ENCODE measurements around the gene KRT33B. TPM values are rescaled to one million over a fixed set of nuclear protein-coding genes. Genes with fewer than 3 reads are reported as not detected.

Gene KRT33B
- total and polyA plus RNA-seq, 2 of the 4 experiments (the other 2 are of a cell fraction) = 0.18 to 0.22 TPM

- Histone ChIP-seq H3K4me3 (ENCODE audit: insufficient read depth, low read depth, low read length) (no peak overlapping the region), H4K5ac (ENCODE audit: low read depth, low read length) (no peak overlapping the region), H3K9ac (ENCODE audit: low read depth, low read length) (no peak overlapping the region), H2AFZ (replicated peaks; ENCODE audit: low read length, poor library complexity) (no peak overlapping the region), H3K56ac (ENCODE audit: extremely low read depth, insufficient read depth, low read length) (no peak overlapping the region), H2BK5ac (ENCODE audit: low read depth, low read length, poor library complexity, severe bottlenecking) (no peak overlapping the region), H3K9me1 (ENCODE audit: insufficient read depth, low read length) (peaks cover 3% of the 10 kb centered on the region; the same call in 1 of the 2 replicates), H2AK5ac (ENCODE audit: low read depth, low read length) (peak overlapping the region; percentile 31), H4K8ac (ENCODE audit: low read depth in 2 of 2, low read length in 2 of 2) (no peak overlapping the region), H3K18ac (ENCODE audit: low read depth, low read length) (no peak overlapping the region), H2BK20ac (ENCODE audit: low read depth, low read length) (no peak overlapping the region), H3K23ac (ENCODE audit: low read depth, low read length) (no peak overlapping the region), H3K14ac (replicated peaks; ENCODE audit: low read depth, low read length) (no peak overlapping the region), H3K27ac (ENCODE audit: insufficient read depth, low read length) (no peak overlapping the region), H3K79me1 (ENCODE audit: low read depth in 1 of 2, low read length in 2 of 2) (no peaks in the 10 kb centered on the region), H3K4me1 (ENCODE audit: control insufficient read depth, insufficient read depth, low read length) (peaks cover 2% of the 10 kb centered on the region), H2BK15ac (ENCODE audit: low read depth, low read length) (0 out of 3 replicates have a peak overlapping the region, but pooled peaks have one; percentile 44), H2AK9ac (replicated peaks; ENCODE audit: low read depth, low read length, poor library complexity) (peak overlapping the region; percentile 55), H3K4ac (ENCODE audit: low read depth, low read length) (no peak overlapping the region; the same call in 1 of the 2 replicates), H4K91ac (ENCODE audit: insufficient read depth, low read depth, low read length) (peak overlapping the region; percentile 34; the same call in 1 of the 2 replicates), H3K9me3 (ENCODE audit: control insufficient read depth, insufficient read depth, low read length) (peaks cover 4% of the 10 kb centered on the region; the same call in 1 of the 2 replicates), H2BK120ac (ENCODE audit: low read depth, low read length) (peak overlapping the region; percentile 11; the same call in 1 of the 2 replicates), H3K4me2 (ENCODE audit: low read depth, low read length) (no peak overlapping the region), H3K36me3 (ENCODE audit: control insufficient read depth, insufficient read depth, low read length) (no peaks in the 10 kb centered on the region), H3K27me3 (ENCODE audit: control insufficient read depth, insufficient read depth, low read length) (no peaks in the 10 kb centered on the region), H4K20me1 (ENCODE audit: insufficient read depth, low read length) (no peaks in the 10 kb centered on the region)
- DNase-seq (no peak), ATAC-seq (ENCODE audit: low read depth) (no peak)
- WGBS, 2 experiments (ENCODE audit: extremely low coverage in 2 of 2, insufficient read length in 1 of 2) = 70% methylated on average over 4 of the region's 10 CpGs; no CpG with 5 or more reads in 1 of the 2 experiments
- no peak for TF ChIP-seq SMC3 (IDR thresholded peaks at IDR 0.05; ENCODE audit: low read depth, low read length)
- no peak for TF ChIP-seq NFE2L2 (IDR thresholded peaks at IDR 0.05; ENCODE audit: low read depth, low read length)
- no peak for TF ChIP-seq POLR2A (IDR thresholded peaks at IDR 0.05; ENCODE audit: low read depth, low read length)
- no peak for TF ChIP-seq ELK1 (IDR thresholded peaks at IDR 0.05; ENCODE audit: borderline replicate concordance, low read depth, low read length)
- no peak for TF ChIP-seq FOS (IDR thresholded peaks at IDR 0.05; ENCODE audit: low read depth, low read length)
- TF ChIP-seq MAZ (IDR thresholded peaks at IDR 0.05; ENCODE audit: borderline replicate concordance, low read depth, low read length) = no peak
- TF ChIP-seq MXI1 (IDR thresholded peaks at IDR 0.05; ENCODE audit: borderline replicate concordance, low read depth, low read length) = no peak
- no peak for TF ChIP-seq RFX5 (IDR thresholded peaks at IDR 0.05; ENCODE audit: low read depth, low read length)
- TF ChIP-seq CTCF (conservative IDR thresholded peaks at IDR 0.05; ENCODE audit: low read depth, low read length) = no peak
- no peak for TF ChIP-seq USF2 (IDR thresholded peaks at IDR 0.05; ENCODE audit: low read depth, low read length)
- no peak for TF ChIP-seq MAFK (IDR thresholded peaks at IDR 0.05; ENCODE audit: low read depth, low read length)
- POLR2A ChIA-PET (ENCODE audit: unreplicated experiment) = no interaction called here
- in situ Hi-C loops (cut with MboI; ENCODE audit: low sequenced_read_pairs) (no loop called here), intact Hi-C loops (cut with micrococcal nuclease) (no loop called here), dilution Hi-C loops (cut with HindIII; ENCODE audit: low sequenced_read_pairs, unreplicated experiment) (no loop called here)
- no TSS peak for BruUV-seq (replicated peaks)
- CTCF ChIA-PET = no interaction called here
Observed at GRCh38 chr17:41325126-41325525, 44.5 kb downstream of the KRT33B start.

Data from IMR-90 (cell line).